DMS153 (cell line): ENCODE data around the gene GRAMD1B.
"Not testable (repeated sequence)": the region's sequence is repeated elsewhere in the genome, so short reads cannot be mapped to it uniquely, and the experiment has no call there.

Source experiments
- DNase-seq: peaks from one replicate; lab custom pipeline; 2025; lab: John Stamatoyannopoulos, UW

GRAMD1B gene

DNA sequence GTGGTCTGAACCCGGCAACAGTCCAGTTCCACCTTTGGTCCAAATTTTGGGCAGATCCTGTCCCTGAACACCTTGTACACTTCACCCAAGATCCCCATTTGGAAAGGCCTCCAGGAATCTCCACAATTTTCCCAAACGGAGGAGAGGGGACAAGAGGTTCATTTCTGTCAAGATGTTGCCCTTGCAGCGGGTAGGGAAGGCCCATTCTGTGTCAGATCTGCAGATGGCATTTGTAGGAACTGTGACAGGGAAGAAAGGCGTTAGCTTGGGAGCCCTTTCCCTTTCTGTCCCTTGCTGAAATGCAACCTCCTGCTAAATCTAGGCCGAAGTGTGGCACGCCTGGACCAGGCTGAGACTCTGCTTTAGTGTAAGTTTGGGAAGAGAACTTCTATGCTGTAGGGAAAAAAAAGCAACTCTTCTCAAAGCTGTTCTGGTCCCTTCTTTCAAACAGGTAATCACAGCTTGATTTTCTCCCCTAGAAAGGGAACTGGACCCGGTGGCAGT is 138.3 kb downstream of the GRAMD1B start:
- no peak for DNase-seq

- no peak for DNase-seq
These were observed 139.3 kb downstream of the GRAMD1B start for GRCh38 chr11:123569393-123569792.

GRCh38 chr11:123570939-123571580 is 141.0 kb downstream of the GRAMD1B start:
- DNase-seq: no peak

DNA sequence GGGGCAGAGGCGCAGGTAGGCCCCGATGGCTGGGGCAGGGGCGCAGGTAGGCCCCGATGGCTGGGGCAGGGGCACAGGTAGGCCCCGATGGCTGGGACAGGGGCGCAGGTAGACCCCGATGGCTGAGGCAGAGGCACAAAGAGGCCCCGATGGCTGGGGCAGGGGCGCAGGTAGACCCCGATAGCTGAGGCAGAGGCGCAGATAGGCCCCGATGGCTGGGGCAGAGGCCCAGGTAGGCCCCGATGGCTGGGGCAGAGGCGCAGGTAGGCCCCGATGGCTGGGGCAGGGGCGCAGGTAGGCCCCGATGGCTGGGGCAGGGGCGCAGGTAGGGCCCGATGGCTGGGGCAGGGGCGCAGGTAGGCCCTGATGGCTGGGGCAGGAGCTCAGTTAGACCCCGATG is 142.7 kb downstream of the GRAMD1B start:
- DNase-seq: not testable (repeated sequence)

GRCh38 chr11:123573286-123573685 is 143.2 kb downstream of the GRAMD1B start:
- no peak for DNase-seq

- no peak for DNase-seq
These were observed 145.4 kb downstream of the GRAMD1B start for GRCh38 chr11:123575441-123575840.

DNA sequence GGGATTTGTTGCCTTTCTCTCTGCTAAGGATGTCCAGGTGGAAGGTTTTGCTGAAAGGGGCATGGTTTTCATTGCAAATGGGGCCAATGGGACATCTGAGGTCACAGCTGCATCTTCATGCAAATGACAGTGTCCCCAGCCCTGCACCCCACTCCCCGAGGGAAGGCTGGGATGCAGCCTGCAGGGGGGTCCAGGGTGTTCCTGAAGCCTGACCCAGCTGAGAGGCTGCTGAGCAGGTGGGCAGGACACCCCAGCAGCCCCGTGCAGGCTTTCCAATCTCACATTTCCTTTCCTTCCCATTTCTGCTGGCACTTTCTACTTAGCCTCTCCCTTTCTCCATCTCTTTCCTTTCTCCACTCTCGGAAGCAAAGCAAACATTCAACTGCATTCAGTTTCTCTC is 146.0 kb downstream of the GRAMD1B start:
- no peak for DNase-seq

DNA sequence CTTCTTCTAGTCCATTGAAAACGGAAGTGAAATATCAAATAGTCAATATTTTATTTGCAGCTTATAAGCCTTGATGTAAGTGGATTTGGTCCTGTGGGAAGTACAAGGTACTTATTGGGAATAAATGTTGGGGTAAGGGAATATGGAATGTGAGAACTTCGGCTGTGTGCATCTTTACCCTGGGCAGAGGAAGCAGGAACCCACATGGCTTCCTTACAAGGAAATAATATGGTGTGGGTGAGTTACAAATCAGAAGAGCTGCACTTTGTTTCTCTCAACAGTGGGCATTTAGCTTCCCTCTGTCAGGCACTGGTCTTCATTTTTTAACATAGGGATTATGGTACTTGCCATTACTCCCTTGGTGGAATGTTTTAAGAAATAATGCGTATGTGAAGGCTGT is 146.4 kb downstream of the GRAMD1B start:
- DNase-seq: no peak

GRCh38 chr11:123577081-123577598 is 147.1 kb downstream of the GRAMD1B start:
- DNase-seq: no peak

- no peak for DNase-seq
These were observed 148.9 kb downstream of the GRAMD1B start for GRCh38 chr11:123578778-123579481.

GRCh38 chr11:123579482-123579812 is 149.4 kb downstream of the GRAMD1B start:
- no peak for DNase-seq

DNA sequence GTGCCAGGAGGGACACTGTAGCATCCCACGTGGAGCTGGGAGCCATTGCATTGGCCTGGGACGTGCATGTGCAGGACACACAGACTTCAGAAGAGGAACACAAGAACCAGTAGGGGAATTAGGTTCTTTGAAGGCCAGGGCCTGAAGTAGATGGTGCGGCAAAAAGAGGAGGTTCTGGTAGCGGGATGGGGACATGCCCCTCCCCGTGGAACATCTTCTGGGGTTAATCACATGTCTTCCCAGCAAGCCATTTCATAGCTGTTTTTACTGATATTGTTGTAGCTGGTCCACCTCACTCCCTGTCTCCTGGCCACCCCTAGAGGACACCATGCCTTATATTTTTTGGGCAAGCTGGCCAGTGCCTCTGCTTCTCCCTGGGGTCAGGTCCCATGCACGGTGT is 150.1 kb downstream of the GRAMD1B start:
- no peak for DNase-seq

DNA sequence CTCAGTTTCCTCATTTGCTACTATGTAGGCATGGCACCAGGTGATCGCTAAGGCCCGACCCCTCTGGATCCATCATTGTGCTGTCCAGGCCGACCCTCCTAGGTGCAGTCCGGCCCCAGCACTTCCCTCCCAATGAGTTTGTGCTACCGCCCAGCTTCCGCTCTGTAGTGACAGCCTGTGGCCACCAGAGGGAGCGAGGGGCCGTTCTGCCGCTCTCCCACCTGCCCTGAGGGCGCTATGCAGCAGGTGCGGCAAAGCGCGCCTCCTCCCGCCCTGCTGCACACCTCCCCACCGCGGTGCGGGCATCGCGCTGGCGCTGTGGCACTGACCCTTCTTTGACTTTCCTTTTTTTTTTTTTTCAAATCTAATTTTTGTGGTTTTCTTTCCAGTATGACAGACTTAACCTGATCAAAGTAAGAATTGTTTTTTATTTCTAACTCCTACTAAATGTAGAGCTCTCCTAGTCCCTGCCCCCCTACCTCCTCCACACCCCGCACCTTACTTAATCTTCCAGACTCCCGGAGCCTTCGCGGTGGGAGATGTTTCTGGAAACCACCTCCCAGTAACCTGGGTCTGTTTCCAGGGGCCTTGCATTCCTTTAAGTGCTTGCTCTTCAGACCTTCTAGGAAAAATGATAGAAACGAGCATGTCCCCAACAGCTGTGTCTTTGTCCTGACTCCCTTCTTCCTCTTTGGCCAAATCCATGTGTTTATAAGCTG is 150.6 kb downstream of the GRAMD1B start:
- DNase-seq: peak; percentile 58

- no peak for DNase-seq
These were observed 151.8 kb downstream of the GRAMD1B start for GRCh38 chr11:123581651-123582399.

GRCh38 chr11:123582992-123583504 is 153.0 kb downstream of the GRAMD1B start:
- no peak for DNase-seq

GRCh38 chr11:123584186-123584585 is 154.1 kb downstream of the GRAMD1B start:
- DNase-seq: no peak

- no peak for DNase-seq
These were observed 154.7 kb downstream of the GRAMD1B start for GRCh38 chr11:123584737-123585136.

DNA sequence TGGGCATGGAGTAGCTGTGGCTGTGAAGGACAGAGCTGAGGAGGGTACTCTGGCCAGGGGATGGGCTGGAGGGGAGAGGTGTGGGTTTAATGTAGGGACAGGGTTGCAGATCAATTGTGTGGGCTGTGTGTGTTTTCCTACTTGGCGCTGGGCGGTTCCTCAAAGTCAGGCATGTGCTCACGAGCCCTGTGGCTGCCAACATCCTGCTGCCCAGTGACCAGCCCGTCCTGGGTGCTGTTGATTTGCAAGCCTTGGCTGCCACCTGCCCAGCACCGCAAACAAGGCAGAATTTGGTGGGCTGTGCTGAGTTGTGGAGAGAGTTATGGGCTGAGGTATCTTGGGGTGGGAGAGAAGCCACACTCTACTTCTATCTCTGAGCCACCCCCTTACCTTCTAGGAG is 155.1 kb downstream of the GRAMD1B start:
- DNase-seq: no peak

GRCh38 chr11:123585706-123586105 is 155.6 kb downstream of the GRAMD1B start:
- no peak for DNase-seq

- no peak for DNase-seq
These were observed 156.5 kb downstream of the GRAMD1B start for GRCh38 chr11:123586568-123586967.

- DNase-seq: no peak
These were observed 157.0 kb downstream of the GRAMD1B start for GRCh38 chr11:123587044-123587443.

DNA sequence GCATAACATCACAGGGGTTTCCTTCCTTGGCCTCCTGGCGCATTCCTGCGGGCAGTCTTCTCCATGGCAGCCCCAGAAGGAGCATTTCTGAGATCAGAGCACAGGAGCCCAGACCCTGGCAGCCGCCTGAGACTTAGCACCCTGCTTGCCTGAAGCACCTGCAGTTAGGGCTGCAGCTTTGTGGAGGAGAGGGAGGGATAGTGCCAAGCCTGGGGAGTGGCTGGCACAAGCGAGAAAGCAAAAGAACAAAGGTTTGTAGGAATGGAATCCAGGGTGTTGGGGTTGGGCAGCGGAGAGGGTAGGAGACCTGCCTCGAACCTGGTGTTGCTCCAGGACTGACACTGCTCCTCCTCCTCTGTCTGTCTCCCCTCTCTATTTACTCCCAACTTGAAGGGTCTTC is 157.5 kb downstream of the GRAMD1B start:
- no peak for DNase-seq
